ENCODE results near the gene CRABP1.

Gene CRABP1

GRCh38 chr15:78396186-78396814 is 56.1 kb downstream of the CRABP1 start:
- DNase-seq (ENCODE audit: low spot score): no peak
- in situ Hi-C loops (cut with MboI; ENCODE audit: low pct_unique_long_range_greater_than_20kb, low sequenced_read_pairs, unreplicated experiment): no loop called here
- TF ChIP-seq, protein P1, sequence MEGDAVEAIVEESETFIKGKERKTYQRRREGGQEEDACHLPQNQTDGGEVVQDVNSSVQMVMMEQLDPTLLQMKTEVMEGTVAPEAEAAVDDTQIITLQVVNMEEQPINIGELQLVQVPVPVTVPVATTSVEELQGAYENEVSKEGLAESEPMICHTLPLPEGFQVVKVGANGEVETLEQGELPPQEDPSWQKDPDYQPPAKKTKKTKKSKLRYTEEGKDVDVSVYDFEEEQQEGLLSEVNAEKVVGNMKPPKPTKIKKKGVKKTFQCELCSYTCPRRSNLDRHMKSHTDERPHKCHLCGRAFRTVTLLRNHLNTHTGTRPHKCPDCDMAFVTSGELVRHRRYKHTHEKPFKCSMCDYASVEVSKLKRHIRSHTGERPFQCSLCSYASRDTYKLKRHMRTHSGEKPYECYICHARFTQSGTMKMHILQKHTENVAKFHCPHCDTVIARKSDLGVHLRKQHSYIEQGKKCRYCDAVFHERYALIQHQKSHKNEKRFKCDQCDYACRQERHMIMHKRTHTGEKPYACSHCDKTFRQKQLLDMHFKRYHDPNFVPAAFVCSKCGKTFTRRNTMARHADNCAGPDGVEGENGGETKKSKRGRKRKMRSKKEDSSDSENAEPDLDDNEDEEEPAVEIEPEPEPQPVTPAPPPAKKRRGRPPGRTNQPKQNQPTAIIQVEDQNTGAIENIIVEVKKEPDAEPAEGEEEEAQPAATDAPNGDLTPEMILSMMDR (IDR thresholded peaks at IDR 0.05; ENCODE audit: extremely low read depth, insufficient read depth, missing control alignments): no peak

DNA sequence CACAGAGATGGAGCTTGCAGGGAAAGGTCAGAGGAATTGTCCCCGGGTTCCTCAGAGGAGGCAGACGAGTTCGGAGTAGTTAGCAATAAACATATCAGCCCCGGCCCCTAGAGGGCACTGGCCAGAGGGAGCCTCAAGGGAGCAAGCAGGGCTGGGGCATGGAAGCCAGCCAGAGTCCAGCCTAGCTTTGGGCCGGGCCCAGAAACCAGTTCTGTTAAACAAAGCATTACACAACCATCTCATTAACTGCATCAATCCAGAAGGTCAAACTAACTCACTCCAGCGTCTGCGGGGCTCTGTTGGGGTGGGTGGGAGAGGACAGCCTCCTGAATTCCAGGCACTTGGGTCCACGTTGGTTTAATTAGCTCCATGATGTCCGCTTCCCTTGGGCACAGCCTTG is 56.8 kb downstream of the CRABP1 start:
- no peak for DNase-seq (ENCODE audit: low spot score)
- TF ChIP-seq, protein P1 (IDR thresholded peaks at IDR 0.05; ENCODE audit: extremely low read depth, insufficient read depth, missing control alignments): no peak
- in situ Hi-C loops (cut with MboI; ENCODE audit: low pct_unique_long_range_greater_than_20kb, low sequenced_read_pairs, unreplicated experiment): no loop called here

DNA sequence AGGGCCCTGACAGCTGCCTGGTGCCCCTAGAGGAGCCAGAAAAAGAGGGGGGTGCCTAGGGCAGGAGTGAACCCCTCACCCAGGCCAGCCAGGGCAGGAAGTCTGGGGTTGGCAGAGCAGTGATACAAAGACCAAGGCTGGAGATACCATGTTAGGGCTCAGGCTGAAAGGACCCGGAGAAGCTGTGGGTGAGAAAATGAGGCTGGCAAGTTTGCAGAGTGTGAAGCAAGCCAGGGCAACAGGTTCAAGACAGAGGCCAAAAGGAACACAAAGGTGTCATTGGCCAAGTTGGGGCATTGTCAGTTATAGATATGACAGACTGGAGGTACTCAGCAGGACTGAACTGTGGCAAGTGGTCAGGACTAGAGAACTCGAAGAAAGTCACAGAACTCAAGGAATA is 57.2 kb downstream of the CRABP1 start:
- DNase-seq (ENCODE audit: low spot score): no peak
- in situ Hi-C loops (cut with MboI; ENCODE audit: low pct_unique_long_range_greater_than_20kb, low sequenced_read_pairs, unreplicated experiment): no loop called here
- TF ChIP-seq, protein P1 (IDR thresholded peaks at IDR 0.05; ENCODE audit: extremely low read depth, insufficient read depth, missing control alignments): no peak
